CD4-positive, alpha-beta memory T cell (primary cell): Measurements from ENCODE around the gene YJU2. TPM values are rescaled to one million over a fixed set of nuclear protein-coding genes. Genes with fewer than 3 reads are reported as not detected.

ENCODE experiments used
- CTCF ChIA-PET: fragments of 350-600 bp; sonication (Branson Sonifier 250); formaldehyde crosslinking; loops from one replicate; lab custom pipeline; 2021; ENCODE audit warnings: inconsistent platforms; ENCODE audit not compliant: partially characterized antibody; lab: Charles Lee
- POLR2A ChIA-PET: fragments of 350-600 bp; sonication (Branson Sonifier 250); formaldehyde crosslinking; loops from one replicate; lab custom pipeline; 2021; ENCODE audit not compliant: partially characterized antibody; lab: Charles Lee
- DNase-seq, 5 donors: peaks; one replicate each; pipeline versions ENCODE4 v3.0.0 to v3.0.0-alpha.2; 2020 to 2022; ENCODE audit warnings: mixed read lengths in 1 of 5
- H3K27ac ChIP-seq: one replicate; pipeline ENCODE4 v1.7.0; 2013; ENCODE audit warnings: low read depth, low read length
- H3K27me3 ChIP-seq: 2 replicates; pipeline ENCODE4 v1.7.0; 2013; ENCODE audit warnings: mild to moderate bottlenecking, low read length, moderate library complexity; ENCODE audit not compliant: insufficient read depth
- H3K36me3 ChIP-seq: 2 replicates; pipeline ENCODE4 v1.7.0; 2013; ENCODE audit warnings: mild to moderate bottlenecking, low read length, moderate library complexity; ENCODE audit not compliant: insufficient read depth
- H3K4me1 ChIP-seq: 2 replicates; pipeline ENCODE4 v1.7.0; 2013; ENCODE audit warnings: mild to moderate bottlenecking, low read length, moderate library complexity; ENCODE audit not compliant: insufficient read depth
- H3K4me3 ChIP-seq, 2 donors: one replicate each; pipeline ENCODE4 v1.7.0; 2013; ENCODE audit warnings: low read length in 2 of 2, mild to moderate bottlenecking in 1 of 2
- H3K9me3 ChIP-seq, 2 donors: one replicate each; pipeline ENCODE4 v1.7.0; 2013; ENCODE audit warnings: low read length in 2 of 2, control low read depth in 1 of 2; ENCODE audit not compliant: control insufficient read depth in 1 of 2
- H3K27ac Mint-ChIP-seq, 7 donors: one replicate each; pipeline ENCODE4 v1.8.0; 2020 to 2021; ENCODE audit warnings: mixed read lengths in 7 of 7, mild to moderate bottlenecking in 6 of 7, inconsistent platforms in 3 of 7, moderate library complexity in 3 of 7
- H3K27me3 Mint-ChIP-seq, 2 donors: one replicate each; pipeline ENCODE4 v1.8.0; 2020 to 2021; ENCODE audit warnings: mixed read lengths in 2 of 2
- H3K36me3 Mint-ChIP-seq, 2 donors: one replicate each; pipeline ENCODE4 v1.8.0; 2020 to 2021; ENCODE audit warnings: mixed read lengths in 2 of 2, inconsistent platforms in 1 of 2, mild to moderate bottlenecking in 1 of 2
- H3K4me1 Mint-ChIP-seq, 4 donors: one replicate each; pipeline ENCODE4 v1.8.0; 2020 to 2021; ENCODE audit warnings: mixed read lengths in 4 of 4, mild to moderate bottlenecking in 1 of 4
- H3K4me3 Mint-ChIP-seq, 8 donors: one replicate each; pipeline ENCODE4 v1.8.0; 2020 to 2021; ENCODE audit warnings: mixed read lengths in 8 of 8, mild to moderate bottlenecking in 7 of 8, moderate library complexity in 6 of 8, inconsistent platforms in 3 of 8
- H3K9me3 Mint-ChIP-seq, 8 donors: one replicate each; pipeline ENCODE4 v1.8.0; 2020 to 2021; ENCODE audit warnings: mixed read lengths in 8 of 8, mild to moderate bottlenecking in 5 of 8, inconsistent platforms in 3 of 8, moderate library complexity in 1 of 8
- intact Hi-C: fragments of 100-400 bp; cut with micrococcal nuclease; formaldehyde crosslinking; loops from one replicate; pipeline ENCODE4 v1.15.1; 2023
- polyA plus RNA-seq, 2 donors: library from polyadenylated mRNA; unstranded; fragments of 300-500 nt; fragmentation: Illumina TruSeq; gene quantifications; one replicate each; pipeline ENCODE4 v1.2.3, GENCODE V29; 2021
- total RNA-seq, 2 experiments: library from RNA; stranded (reverse); gene quantifications; one replicate each; pipeline ENCODE4 v1.2.3, GENCODE V29; 2021

The YJU2 gene
- total and polyA plus RNA-seq, 4 experiments from 2014 or later = 13.0 to 36.1 (median 28.7) TPM

DNA sequence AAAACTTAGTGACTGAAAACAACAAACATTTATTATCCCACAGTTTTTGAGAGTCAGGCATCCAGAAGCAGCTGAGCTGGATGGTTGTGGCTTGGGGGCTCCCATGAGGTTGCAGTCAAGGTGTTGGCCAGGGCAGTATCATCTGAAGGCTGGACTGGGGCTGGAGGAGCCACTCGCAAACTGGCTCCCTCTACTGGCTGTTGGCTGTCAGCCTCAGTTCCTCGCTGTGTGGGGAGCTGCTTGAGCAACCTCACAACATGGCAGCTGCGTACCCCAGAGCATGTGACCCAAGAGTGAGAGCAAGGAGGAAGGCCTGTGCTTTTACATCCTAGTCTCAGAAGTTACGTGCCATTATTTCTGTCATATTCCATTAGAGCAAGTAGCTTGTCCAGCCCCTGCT is 9.7 kb downstream of the YJU2 start:
- Mint-ChIP-seq H3K4me1 (peaks cover 0 to 4% (median 3%) of the 10 kb centered on the region in 4 donors), H3K36me3 (peaks cover 46 to 61% of the 10 kb centered on the region in 2 donors), H3K9me3 (peaks cover 0 to 5% (median 0%) of the 10 kb centered on the region in 8 donors), H3K4me3 (no peak overlapping the region), H3K27ac (peak overlapping the region in 1 of 7 donors; percentile 38), H3K27me3 (no peaks in the 10 kb centered on the region)
- no peak for DNase-seq
- intact Hi-C loops = no loop called here
- Histone ChIP-seq H3K4me3 (no peak overlapping the region), H3K4me1 (no peaks in the 10 kb centered on the region), H3K27me3 (no peaks in the 10 kb centered on the region), H3K27ac (no peak overlapping the region), H3K9me3 (no peaks in the 10 kb centered on the region), H3K36me3 (peaks cover 46% of the 10 kb centered on the region)
- POLR2A ChIA-PET = no interaction called here
- CTCF ChIA-PET = interaction anchor here (1.4 kb wide), 1 partner anchor 10 kb away, joined by 10 read pairs; no protein-coding TSS in a partner anchor

DNA sequence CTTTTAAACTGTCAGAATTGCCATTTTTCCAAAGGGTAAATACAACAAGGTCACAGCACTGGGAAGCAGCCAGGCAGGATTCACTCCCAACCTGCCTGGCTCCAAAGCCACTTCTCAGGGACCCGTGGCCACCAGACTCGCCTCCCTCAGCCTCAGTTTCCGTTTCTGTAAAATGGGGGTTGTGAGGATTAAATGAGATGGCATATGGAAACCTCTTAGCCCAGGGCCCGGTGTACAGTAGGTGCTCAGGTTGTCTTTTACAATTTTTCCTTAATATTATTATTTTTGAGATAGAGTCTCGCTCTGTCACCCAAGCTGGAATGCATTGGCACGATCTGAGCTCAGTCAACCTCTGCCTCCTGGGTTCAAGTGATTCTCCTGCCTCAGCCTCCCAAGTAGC is 10.1 kb downstream of the YJU2 start:
- no peak for DNase-seq
- no peaks in the 10 kb centered on the region for H3K9me3 ChIP-seq
- peaks cover 45% of the 10 kb centered on the region for H3K36me3 ChIP-seq
- H3K4me1 Mint-ChIP-seq = peaks cover 0 to 4% (median 3%) of the 10 kb centered on the region in 4 donors
- peaks cover 46 to 60% of the 10 kb centered on the region in 2 donors for H3K36me3 Mint-ChIP-seq
- peak overlapping the region in 1 of 7 donors; percentile 38 for H3K27ac Mint-ChIP-seq
- no peaks in the 10 kb centered on the region for H3K27me3 Mint-ChIP-seq
- H3K27ac ChIP-seq = no peak overlapping the region
- no peak overlapping the region for H3K4me3 Mint-ChIP-seq
- ChIA-PET POLR2A (no interaction called here), CTCF (interaction anchor here (1.4 kb wide), 1 partner anchor 10 kb away, joined by 10 read pairs; no protein-coding TSS in a partner anchor)
- no peaks in the 10 kb centered on the region for H3K4me1 ChIP-seq
- H3K9me3 Mint-ChIP-seq = peaks cover 0 to 5% (median 0%) of the 10 kb centered on the region in 8 donors
- intact Hi-C loops = no loop called here
- H3K27me3 ChIP-seq = no peaks in the 10 kb centered on the region
- H3K4me3 ChIP-seq = no peak overlapping the region

GRCh38 chr19:4258181-4258580 is 11.3 kb downstream of the YJU2 start:
- no peak overlapping the region for H3K4me3 Mint-ChIP-seq
- H3K9me3 Mint-ChIP-seq = peaks cover 0 to 3% (median 0%) of the 10 kb centered on the region in 8 donors
- Histone ChIP-seq H3K4me1 (no peaks in the 10 kb centered on the region), H3K9me3 (no peaks in the 10 kb centered on the region), H3K4me3 (no peak overlapping the region), H3K27me3 (no peaks in the 10 kb centered on the region), H3K27ac (no peak overlapping the region), H3K36me3 (peaks cover 40% of the 10 kb centered on the region)
- no peak for DNase-seq
- H3K36me3 Mint-ChIP-seq = peaks cover 39 to 56% of the 10 kb centered on the region in 2 donors
- ChIA-PET CTCF (no interaction called here), POLR2A (no interaction called here)
- no peaks in the 10 kb centered on the region for H3K27me3 Mint-ChIP-seq
- peaks cover 0 to 5% (median 3%) of the 10 kb centered on the region in 4 donors for H3K4me1 Mint-ChIP-seq
- no peak overlapping the region for H3K27ac Mint-ChIP-seq
- intact Hi-C loops = no loop called here

GRCh38 chr19:4260613-4261191 is 13.8 kb downstream of the YJU2 start:
- Histone ChIP-seq H3K9me3 (no peaks in the 10 kb centered on the region), H3K27me3 (no peaks in the 10 kb centered on the region), H3K27ac (no peak overlapping the region), H3K36me3 (peaks cover 29% of the 10 kb centered on the region), H3K4me3 (no peak overlapping the region), H3K4me1 (peaks cover 7% of the 10 kb centered on the region)
- H3K36me3 Mint-ChIP-seq = peaks cover 28 to 54% of the 10 kb centered on the region in 2 donors
- no peak overlapping the region for H3K4me3 Mint-ChIP-seq
- ChIA-PET POLR2A (interaction anchor here (0.9 kb wide), 1 partner anchor 12 kb away, joined by 4 read pairs; no protein-coding TSS in a partner anchor), CTCF (no interaction called here)
- H3K4me1 Mint-ChIP-seq = peaks cover 4 to 11% (median 8%) of the 10 kb centered on the region in 4 donors
- H3K9me3 Mint-ChIP-seq = peaks cover 0 to 1% (median 0%) of the 10 kb centered on the region in 8 donors
- intact Hi-C loops = no loop called here
- no peaks in the 10 kb centered on the region for H3K27me3 Mint-ChIP-seq
- no peak for DNase-seq
- H3K27ac Mint-ChIP-seq = no peak overlapping the region

GRCh38 chr19:4264812-4265211 is 17.9 kb downstream of the YJU2 start:
- CTCF ChIA-PET = interaction anchor here (0.9 to 5.8 kb wide), 3 partner anchors 88 to 265 kb away, joined by 4 to 61 read pairs (median 4); no protein-coding TSS in a partner anchor
- Histone ChIP-seq H3K27ac (no peak overlapping the region), H3K4me1 (peaks cover 7% of the 10 kb centered on the region), H3K4me3 (no peak overlapping the region), H3K27me3 (no peaks in the 10 kb centered on the region), H3K36me3 (peaks cover 38% of the 10 kb centered on the region), H3K9me3 (no peaks in the 10 kb centered on the region)
- Mint-ChIP-seq H3K4me3 (peak overlapping the region in 5 of 8 donors; percentile 17 to 49 (median 29)), H3K36me3 (peaks cover 33 to 55% of the 10 kb centered on the region in 2 donors), H3K27ac (peak overlapping the region; percentile 55 to 87 (median 66)), H3K27me3 (no peaks in the 10 kb centered on the region), H3K4me1 (peaks cover 12 to 23% (median 15%) of the 10 kb centered on the region in 4 donors), H3K9me3 (peaks cover 0 to 1% (median 0%) of the 10 kb centered on the region in 8 donors)
- intact Hi-C loops = no loop called here
- peak in 4 of 5 donors; percentile 18 to 36 (median 28) for DNase-seq
- POLR2A ChIA-PET = interaction anchor here (1.1 kb wide), 1 partner anchor 18 kb away, joined by 4 read pairs; the partner anchor contains the start of gene YJU2

GRCh38 chr19:4266253-4267000 is 19.5 kb downstream of the YJU2 start:
- POLR2A ChIA-PET = interaction anchor here (0.6 to 1.6 kb wide), 8 partner anchors 20 to 218 kb away, joined by 3 to 11 read pairs (median 3); partner anchors contain the start of genes MPND, SH3GL1 and YJU2
- no peak overlapping the region for H3K27ac ChIP-seq
- DNase-seq = no peak
- Mint-ChIP-seq H3K9me3 (no peaks in the 10 kb centered on the region), H3K27ac (peak overlapping the region in 3 of 7 donors; percentile 43 to 87 (median 83)), H3K36me3 (peaks cover 26 to 51% of the 10 kb centered on the region in 2 donors), H3K4me1 (peaks cover 12 to 19% (median 15%) of the 10 kb centered on the region in 4 donors), H3K4me3 (no peak overlapping the region), H3K27me3 (no peaks in the 10 kb centered on the region)
- H3K36me3 ChIP-seq = peaks cover 34% of the 10 kb centered on the region
- H3K4me1 ChIP-seq = peaks cover 7% of the 10 kb centered on the region
- H3K4me3 ChIP-seq = no peak overlapping the region
- no peaks in the 10 kb centered on the region for H3K27me3 ChIP-seq
- no peaks in the 10 kb centered on the region for H3K9me3 ChIP-seq
- CTCF ChIA-PET = interaction anchor here (0.8 to 5.8 kb wide), 22 partner anchors 9 to 259 kb away, joined by 3 to 61 read pairs (median 4); partner anchors contain the start of genes CHAF1A, SH3GL1, STAP2 and YJU2
- intact Hi-C loops = no loop called here
